ENCODE results near the gene GPR39.

DNA sequence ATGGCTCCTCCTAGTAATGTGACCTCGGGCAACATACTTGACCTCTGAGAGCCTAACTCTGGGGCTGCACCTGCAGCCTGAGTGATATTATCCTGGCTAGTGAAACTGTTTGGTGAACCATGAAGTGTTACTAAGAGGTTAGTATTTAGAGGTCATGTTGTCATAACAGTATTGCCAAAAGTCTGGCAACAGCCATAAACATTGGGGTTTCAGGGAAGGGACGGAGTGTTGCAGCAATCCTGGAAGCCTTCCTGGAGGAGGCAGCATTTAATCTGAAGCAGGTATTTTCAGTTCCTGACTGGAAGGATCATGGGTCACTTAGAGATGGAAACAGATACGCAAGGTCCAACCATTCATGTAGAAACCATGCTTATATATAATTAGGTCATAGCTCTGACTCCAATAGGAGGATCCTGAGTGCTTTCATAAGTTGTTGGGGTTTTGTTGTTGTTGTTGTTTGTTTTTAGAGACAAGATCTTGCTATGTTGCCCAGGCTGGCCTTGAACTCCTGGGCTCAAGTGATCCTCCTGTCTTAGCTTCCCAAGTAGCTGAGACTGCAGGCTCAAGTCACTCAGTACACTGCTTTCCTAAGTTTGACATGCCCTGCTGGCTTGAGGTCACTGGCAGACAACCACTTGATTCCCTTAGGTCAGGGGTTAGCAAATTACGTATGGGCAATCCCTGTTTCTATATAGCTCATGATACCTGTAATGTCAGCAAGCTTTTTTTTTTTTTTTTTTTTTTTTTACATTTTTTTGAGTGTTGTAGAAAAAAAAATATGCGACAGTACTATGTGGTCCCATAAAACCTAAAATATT, 21.5 kb downstream of the GPR39 start:
- TF ChIP-seq, protein P1, sequence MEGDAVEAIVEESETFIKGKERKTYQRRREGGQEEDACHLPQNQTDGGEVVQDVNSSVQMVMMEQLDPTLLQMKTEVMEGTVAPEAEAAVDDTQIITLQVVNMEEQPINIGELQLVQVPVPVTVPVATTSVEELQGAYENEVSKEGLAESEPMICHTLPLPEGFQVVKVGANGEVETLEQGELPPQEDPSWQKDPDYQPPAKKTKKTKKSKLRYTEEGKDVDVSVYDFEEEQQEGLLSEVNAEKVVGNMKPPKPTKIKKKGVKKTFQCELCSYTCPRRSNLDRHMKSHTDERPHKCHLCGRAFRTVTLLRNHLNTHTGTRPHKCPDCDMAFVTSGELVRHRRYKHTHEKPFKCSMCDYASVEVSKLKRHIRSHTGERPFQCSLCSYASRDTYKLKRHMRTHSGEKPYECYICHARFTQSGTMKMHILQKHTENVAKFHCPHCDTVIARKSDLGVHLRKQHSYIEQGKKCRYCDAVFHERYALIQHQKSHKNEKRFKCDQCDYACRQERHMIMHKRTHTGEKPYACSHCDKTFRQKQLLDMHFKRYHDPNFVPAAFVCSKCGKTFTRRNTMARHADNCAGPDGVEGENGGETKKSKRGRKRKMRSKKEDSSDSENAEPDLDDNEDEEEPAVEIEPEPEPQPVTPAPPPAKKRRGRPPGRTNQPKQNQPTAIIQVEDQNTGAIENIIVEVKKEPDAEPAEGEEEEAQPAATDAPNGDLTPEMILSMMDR (IDR thresholded peaks at IDR 0.05): no peak
- no peak for TF ChIP-seq POLR2A (IDR thresholded peaks at IDR 0.05)

Measured in esophagus squamous epithelium (tissue), 4 donors.